Measurements from ENCODE around the gene PQBP1. TPM values are rescaled to one million over a fixed set of nuclear protein-coding genes. Genes with fewer than 3 reads are reported as not detected.

PQBP1 gene
- total and polyA plus RNA-seq, 8 donors: 4.7 to 148 (median 92.7) TPM

DNA sequence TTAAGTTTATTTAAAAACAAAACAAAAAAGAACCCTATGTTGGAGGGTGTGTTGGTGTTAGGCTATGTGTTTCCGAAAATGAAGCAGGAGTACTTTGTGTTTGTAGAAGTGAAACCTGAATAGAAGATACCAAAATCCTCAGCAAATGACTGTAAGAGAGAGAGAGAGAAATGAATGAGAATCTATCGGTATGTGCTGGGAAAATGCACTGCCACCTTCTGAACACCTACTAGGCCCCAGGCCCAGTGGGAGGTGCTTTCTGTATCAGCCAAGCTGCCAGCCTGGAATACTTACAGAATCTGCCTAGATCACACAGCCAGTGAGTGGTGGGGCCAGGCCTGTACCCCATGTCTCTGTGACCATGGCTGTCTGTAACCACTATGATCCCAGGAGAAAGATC lies 36.0 kb downstream of the PQBP1 start:
- intact Hi-C loops (cut with DNase I; ENCODE audit: low total_unique reads): no loop called here
- whole genome bisulfite sequencing, 5 donors: 89 to 100% (median 93%) methylated on average over 2 of the region's 2 CpGs

DNA sequence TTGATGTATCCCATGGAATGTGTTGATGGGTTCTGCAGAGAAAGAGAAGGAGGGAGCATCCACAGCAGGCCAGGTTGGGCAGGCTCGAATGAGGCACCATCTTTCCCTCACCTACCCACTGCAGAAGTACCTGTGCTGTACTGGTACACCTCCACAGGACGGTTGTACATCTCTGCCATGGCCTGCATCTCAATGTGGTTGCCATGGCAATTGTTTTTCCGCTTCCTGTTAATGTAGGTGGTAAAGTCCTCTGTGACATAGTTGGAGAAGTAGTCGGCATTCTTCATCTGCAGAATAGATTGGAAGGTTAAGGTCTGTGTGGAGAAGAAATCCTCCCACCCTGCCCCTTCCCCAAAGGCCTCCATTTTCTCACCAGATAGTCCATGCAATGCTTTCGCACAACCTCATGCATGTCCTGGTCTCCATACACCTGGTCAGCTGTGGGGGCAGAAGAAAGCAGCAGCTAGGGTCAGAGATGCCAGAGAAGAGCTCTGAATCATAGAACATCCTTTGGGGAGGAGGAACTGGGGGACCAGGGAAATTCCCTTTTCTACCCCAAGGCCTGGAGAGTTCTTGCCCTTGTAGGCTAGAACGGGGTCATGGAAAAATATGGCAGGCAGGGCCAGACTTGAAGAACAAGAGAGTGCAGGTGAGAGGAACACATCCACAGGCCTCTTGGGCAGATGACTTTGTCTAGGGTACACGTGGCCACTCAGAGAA lies 37.0 kb downstream of the PQBP1 start:
- H3K4me1 ChIP-seq: peaks cover 0 to 33% (median 20%) of the 10 kb centered on the region in 4 donors
- no peaks in the 10 kb centered on the region for H3K9me3 ChIP-seq
- 71 to 81% (median 73%) methylated on average over 5 to 7 of the region's 7 CpGs for WGBS, 5 donors
- H3K36me3 ChIP-seq: peaks cover 9 to 73% (median 55%) of the 10 kb centered on the region in 4 donors
- intact Hi-C loops (cut with DNase I; ENCODE audit: low total_unique reads): no loop called here
- H3K4me3 ChIP-seq: no peak overlapping the region
- TF ChIP-seq POLR2AphosphoS5 (IDR thresholded peaks at IDR 0.05): no peak
- no peak for TF ChIP-seq POLR2A (IDR thresholded peaks at IDR 0.05)
- DNase-seq: no peak
- H3K27me3 ChIP-seq: no peaks in the 10 kb centered on the region
- peak overlapping the region in 1 of 5 donors; percentile 32 for H3K27ac ChIP-seq

More for the DNA sequence above, 36.0 kb downstream of the PQBP1 start:
- Histone ChIP-seq H3K9me3 (no peaks in the 10 kb centered on the region), H3K4me1 (peaks cover 0 to 23% (median 15%) of the 10 kb centered on the region in 4 donors), H3K27ac (peak overlapping the region in 1 of 5 donors; percentile 32), H3K4me3 (no peak overlapping the region), H3K36me3 (peaks cover 9 to 69% (median 61%) of the 10 kb centered on the region in 4 donors), H3K27me3 (no peaks in the 10 kb centered on the region)
- no peak for DNase-seq
- TF ChIP-seq EP300 (IDR thresholded peaks at IDR 0.05) (no peak), POLR2AphosphoS5 (IDR thresholded peaks at IDR 0.05) (no peak), POLR2A (IDR thresholded peaks at IDR 0.05) (no peak)
- TF ChIP-seq, protein P1, sequence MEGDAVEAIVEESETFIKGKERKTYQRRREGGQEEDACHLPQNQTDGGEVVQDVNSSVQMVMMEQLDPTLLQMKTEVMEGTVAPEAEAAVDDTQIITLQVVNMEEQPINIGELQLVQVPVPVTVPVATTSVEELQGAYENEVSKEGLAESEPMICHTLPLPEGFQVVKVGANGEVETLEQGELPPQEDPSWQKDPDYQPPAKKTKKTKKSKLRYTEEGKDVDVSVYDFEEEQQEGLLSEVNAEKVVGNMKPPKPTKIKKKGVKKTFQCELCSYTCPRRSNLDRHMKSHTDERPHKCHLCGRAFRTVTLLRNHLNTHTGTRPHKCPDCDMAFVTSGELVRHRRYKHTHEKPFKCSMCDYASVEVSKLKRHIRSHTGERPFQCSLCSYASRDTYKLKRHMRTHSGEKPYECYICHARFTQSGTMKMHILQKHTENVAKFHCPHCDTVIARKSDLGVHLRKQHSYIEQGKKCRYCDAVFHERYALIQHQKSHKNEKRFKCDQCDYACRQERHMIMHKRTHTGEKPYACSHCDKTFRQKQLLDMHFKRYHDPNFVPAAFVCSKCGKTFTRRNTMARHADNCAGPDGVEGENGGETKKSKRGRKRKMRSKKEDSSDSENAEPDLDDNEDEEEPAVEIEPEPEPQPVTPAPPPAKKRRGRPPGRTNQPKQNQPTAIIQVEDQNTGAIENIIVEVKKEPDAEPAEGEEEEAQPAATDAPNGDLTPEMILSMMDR (IDR thresholded peaks at IDR 0.05): no peak

DNA sequence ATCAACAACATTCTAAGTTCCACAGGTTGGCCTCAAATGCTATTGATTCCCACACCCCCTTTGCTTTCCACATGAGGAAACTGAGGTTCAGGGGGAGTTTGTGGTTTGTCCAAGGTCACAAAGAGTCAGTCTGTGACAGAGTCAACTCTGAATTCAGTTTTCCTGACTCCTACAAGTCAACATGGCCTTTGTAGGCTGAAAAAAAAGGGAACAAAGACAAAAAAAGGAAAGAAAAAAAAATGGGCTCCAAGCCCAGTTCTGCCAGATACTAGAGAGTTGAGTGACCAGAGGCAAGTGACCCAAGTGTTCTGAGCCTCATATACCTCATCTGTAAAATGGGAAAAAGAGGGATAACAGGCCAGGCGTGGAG lies 37.6 kb downstream of the PQBP1 start:
- DNase-seq: no peak
- Histone ChIP-seq H3K27me3 (no peaks in the 10 kb centered on the region), H3K36me3 (peaks cover 9 to 70% (median 53%) of the 10 kb centered on the region in 4 donors), H3K4me1 (peaks cover 0 to 38% (median 23%) of the 10 kb centered on the region in 4 donors), H3K27ac (peak overlapping the region in 1 of 5 donors; percentile 32), H3K4me3 (no peak overlapping the region), H3K9me3 (no peaks in the 10 kb centered on the region)
- WGBS, 5 donors: 75 to 100% (median 93%) methylated on average over 1 of the region's 1 CpG
- TF ChIP-seq POLR2A (IDR thresholded peaks at IDR 0.05) (no peak), POLR2AphosphoS5 (IDR thresholded peaks at IDR 0.05) (no peak), EP300 (IDR thresholded peaks at IDR 0.05) (no peak)
- TF ChIP-seq, protein P1 (IDR thresholded peaks at IDR 0.05): no peak
- intact Hi-C loops (cut with DNase I; ENCODE audit: low total_unique reads): no loop called here

DNA sequence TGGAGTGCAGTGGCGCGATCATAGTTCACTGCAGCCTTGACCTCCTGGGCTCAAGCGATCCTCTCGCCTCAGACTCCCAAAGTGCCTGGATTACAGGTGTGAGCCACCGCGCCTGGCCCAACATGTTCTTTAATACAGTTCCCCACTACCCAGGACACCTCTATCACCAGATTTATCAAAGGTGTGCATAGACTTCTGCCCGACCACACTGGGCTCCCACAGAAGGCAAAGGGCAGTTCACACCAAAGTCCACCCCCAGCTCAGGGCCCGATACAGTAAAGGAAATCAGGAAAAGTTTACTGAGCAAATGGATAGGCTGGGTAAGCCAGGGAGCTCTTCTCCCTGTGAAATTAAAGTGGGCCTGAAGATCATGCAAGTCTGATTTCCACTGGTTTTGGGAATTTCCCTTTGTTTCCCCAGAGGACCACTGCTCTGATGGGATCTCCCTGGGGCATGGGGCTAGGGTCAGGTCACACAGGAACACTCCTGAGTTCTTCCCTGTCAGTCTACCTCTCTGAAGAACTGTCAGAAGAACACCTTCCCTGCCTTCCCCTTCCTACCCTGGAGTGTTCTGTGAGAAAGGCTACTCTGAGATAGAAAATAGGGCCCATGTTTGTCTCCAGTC lies 38.8 kb downstream of the PQBP1 start:
- Histone ChIP-seq H3K27ac (peak overlapping the region; percentile 34 to 72 (median 60)), H3K4me1 (peaks cover 0 to 50% (median 32%) of the 10 kb centered on the region in 4 donors), H3K36me3 (peaks cover 9 to 58% (median 42%) of the 10 kb centered on the region in 4 donors), H3K4me3 (no peak overlapping the region), H3K9me3 (no peaks in the 10 kb centered on the region), H3K27me3 (no peaks in the 10 kb centered on the region)
- intact Hi-C loops (cut with DNase I; ENCODE audit: low total_unique reads): no loop called here
- DNase-seq: no peak
- no peak for TF ChIP-seq POLR2A (IDR thresholded peaks at IDR 0.05)
- TF ChIP-seq, protein P1 (IDR thresholded peaks at IDR 0.05): no peak
- no peak for TF ChIP-seq POLR2AphosphoS5 (IDR thresholded peaks at IDR 0.05)
- TF ChIP-seq EP300 (IDR thresholded peaks at IDR 0.05): no peak
- 80 to 88% (median 84%) methylated on average over 4 to 8 of the region's 8 CpGs for WGBS, 5 donors
